Endothelial cell of umbilical vein (primary cell): ENCODE measurements around the gene CLNK. TPM values are rescaled to one million over a fixed set of nuclear protein-coding genes. Genes with fewer than 3 reads are reported as not detected.

Source experiments
- BruUV-seq: library from RNA; stranded (reverse); fragments of 400-500 nt; replicated peaks from 2 replicates; lab custom pipeline; 2021; lab: Mats Ljungman, UMichigan
- CTCF ChIA-PET: fragments of 300-600, 350-600 bp; sonication (Branson Sonifier 250); formaldehyde crosslinking; loops from one replicate; lab custom pipeline; 2021; ENCODE audit warnings: antibody characterized with exemption, inconsistent platforms; lab: Charles Lee
- POLR2A ChIA-PET: fragments of 300-600, 350-600 bp; sonication (Branson Sonifier 250); formaldehyde crosslinking; loops from one replicate; lab custom pipeline; 2021; ENCODE audit warnings: antibody characterized with exemption, inconsistent platforms; lab: Charles Lee
- DNase-seq: peaks from one replicate; pipeline ENCODE4 v3.0.0-alpha.2; 2011; ENCODE audit warnings: low read depth, low spot score
- FAIRE-seq: peaks from 2 replicates; lab custom pipeline; 2011; peaks lifted over from hg19 to GRCh38; lab: Jason Lieb, UNC
- H2AFZ ChIP-seq: 2 replicates; pipeline ENCODE4 v1.6.0; 2012; ENCODE audit warnings: low read depth, low read length, control low read depth, inconsistent platforms
- H3K27ac ChIP-seq: 2 replicates; pipeline ENCODE4 v1.5.1; 2011; ENCODE audit warnings: low read depth, mild to moderate bottlenecking, control low read depth, low read length, moderate library complexity; ENCODE audit not compliant: insufficient read depth
- H3K27me3 ChIP-seq, 2 experiments: 2 replicates each; pipeline versions ENCODE4 v1.6.0 to v1.6.1; 2011; ENCODE audit warnings: low read length in 2 of 2, mixed read lengths in 1 of 2; ENCODE audit not compliant: control insufficient read depth in 2 of 2, insufficient read depth in 2 of 2
- H3K36me3 ChIP-seq, 2 experiments: 2 replicates in 1 of 2; 3 replicates in 1 of 2; pipeline ENCODE4 v1.5.1; 2011; ENCODE audit warnings: low read length in 2 of 2, mild to moderate bottlenecking in 1 of 2, moderate library complexity in 1 of 2; ENCODE audit not compliant: control insufficient read depth in 2 of 2, insufficient read depth in 2 of 2; ENCODE audit errors: extremely low read depth in 1 of 2
- H3K4me1 ChIP-seq: 3 replicates; pipeline ENCODE4 v1.5.1; 2011; ENCODE audit warnings: mild to moderate bottlenecking, low read length; ENCODE audit not compliant: control insufficient read depth, insufficient read depth; ENCODE audit errors: extremely low read depth
- H3K4me2 ChIP-seq: 2 replicates; pipeline ENCODE4 v1.6.1; 2011; ENCODE audit warnings: low read length, control low read depth, mixed read lengths; ENCODE audit not compliant: insufficient read depth
- H3K4me3 ChIP-seq, 3 experiments: fragments of 200-600 bp in 1 of 3; sonication (generic), shearing (Covaris generic) in 1 of 3; replicated peaks in 1 of 3; 2 replicates each; pipeline ENCODE4 v1.5.1; 2011 to 2016; ENCODE audit warnings: control low read depth in 3 of 3, low read length in 3 of 3, mild to moderate bottlenecking in 2 of 3, inconsistent platforms in 1 of 3, low read depth in 1 of 3, moderate library complexity in 1 of 3; ENCODE audit not compliant: insufficient read depth in 1 of 3
- H3K79me2 ChIP-seq: 2 replicates; pipeline ENCODE4 v1.6.0; 2012; ENCODE audit warnings: low read length, inconsistent platforms; ENCODE audit not compliant: control insufficient read depth, insufficient read depth
- H3K9ac ChIP-seq: replicated peaks from 2 replicates; pipeline ENCODE3; 2011; ENCODE audit warnings: low read length, control low read depth; ENCODE audit not compliant: insufficient read depth; ENCODE audit errors: extremely low read depth
- H3K9me1 ChIP-seq: replicated peaks from 3 replicates; pipeline ENCODE4 v1.6.0; 2011; ENCODE audit warnings: mild to moderate bottlenecking, low read length; ENCODE audit not compliant: control insufficient read depth, insufficient read depth; ENCODE audit errors: extremely low read depth
- H3K9me3 ChIP-seq: replicated peaks from 2 replicates; pipeline ENCODE4 v1.5.1; 2012; ENCODE audit warnings: low read length, inconsistent platforms; ENCODE audit not compliant: control insufficient read depth, insufficient read depth
- H4K20me1 ChIP-seq: replicated peaks from 2 replicates; pipeline ENCODE3; 2011; ENCODE audit warnings: mild to moderate bottlenecking, low read length; ENCODE audit not compliant: control insufficient read depth, insufficient read depth; ENCODE audit errors: extremely low read depth
- EZH2 ChIP-seq: IDR thresholded peaks from 2 replicates; pipeline ENCODE4 v1.6.1; 2012; ENCODE audit warnings: borderline replicate concordance, low read depth, mild to moderate bottlenecking, moderate library complexity, low read length, inconsistent platforms; ENCODE audit not compliant: severe bottlenecking
- MAX ChIP-seq: IDR thresholded peaks from 2 replicates; pipeline ENCODE4 v1.6.1; 2011; ENCODE audit not compliant: insufficient read depth, insufficient read length
- dilution Hi-C: fragments of 300-500 bp; cut with MboI; formaldehyde crosslinking; loops from one replicate; pipeline ENCODE4 v1.15.0; 2019; ENCODE audit warnings: low sequenced_read_pairs; ENCODE audit not compliant: extremely low pct_ligation_motif_present
- intact Hi-C: fragments of 100-400 bp; cut with micrococcal nuclease; formaldehyde crosslinking; loops from one replicate; pipeline ENCODE4 v1.10.0; 2022
- polyA plus RNA-seq, 4 experiments: library from polyadenylated mRNA; depleted of rRNA in 3 of 4; stranded (reverse) in 3 of 4; unstranded in 1 of 4; fragments of >200 nt; gene quantifications; 2 replicates each; pipeline versions ENCODE4 v1.2.1 to v1.2.3, GENCODE V29; 2011 to 2012; ENCODE audit warnings: missing spikeins in 1 of 4
- total RNA-seq: library from RNA; stranded (reverse); gene quantifications from 2 replicates; pipeline ENCODE4 v1.2.3, GENCODE V29; 2021

Gene CLNK
- total and polyA plus RNA-seq, 2 donors (not counting 3 experiments of a cell fraction or from before 2014, with no cell fraction given) = not detected

- Histone ChIP-seq H3K36me3 (no peaks in the 10 kb centered on the region), H3K4me3 (no peak overlapping the region), H3K9me3 (no peaks in the 10 kb centered on the region), H3K27me3 (no peaks in the 10 kb centered on the region), H3K79me2 (no peaks in the 10 kb centered on the region), H3K27ac (no peak overlapping the region), H3K4me2 (no peak overlapping the region), H3K4me1 (no peaks in the 10 kb centered on the region), H2AFZ (no peak overlapping the region), H3K9me1 (no peaks in the 10 kb centered on the region), H3K9ac (no peak overlapping the region), H4K20me1 (no peaks in the 10 kb centered on the region)
- dilution Hi-C loops (no loop called here), intact Hi-C loops (no loop called here)
- DNase-seq = no peak
- ChIA-PET POLR2A (no interaction called here), CTCF (no interaction called here)
- BruUV-seq = no TSS peak
- FAIRE-seq = no peak
- TF ChIP-seq MAX = no peak
- TF ChIP-seq EZH2 = no peak
Measured at GRCh38 chr4:10596586-10597290, 87.8 kb downstream of the CLNK start.

DNA sequence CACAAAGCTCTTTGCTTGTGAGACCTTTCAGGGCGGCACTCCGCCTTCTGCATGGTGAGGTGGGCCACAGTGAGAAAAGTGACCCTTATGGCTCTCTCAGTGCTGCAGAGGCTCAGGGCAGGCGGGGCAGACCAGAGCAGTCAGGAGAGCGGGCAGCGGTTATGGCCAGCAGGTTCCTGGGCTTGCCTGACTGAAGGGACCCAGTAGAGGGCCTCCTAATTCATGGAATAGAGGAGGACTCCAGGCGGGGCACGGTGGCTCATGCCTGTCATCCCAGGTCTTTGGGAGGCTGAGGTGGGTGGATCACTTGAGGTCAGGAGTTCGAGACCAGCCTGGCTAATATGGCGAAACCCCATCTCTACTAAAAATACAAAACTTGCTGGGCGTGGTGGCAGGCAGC, 91.4 kb downstream of the CLNK start:
- Histone ChIP-seq H4K20me1 (no peaks in the 10 kb centered on the region), H3K9me3 (no peaks in the 10 kb centered on the region), H3K9me1 (no peaks in the 10 kb centered on the region), H3K4me1 (peaks cover 3% of the 10 kb centered on the region), H3K4me2 (no peak overlapping the region), H3K36me3 (no peaks in the 10 kb centered on the region), H3K4me3 (no peak overlapping the region), H3K27ac (no peak overlapping the region), H3K9ac (no peak overlapping the region), H3K79me2 (no peaks in the 10 kb centered on the region), H3K27me3 (peaks cover 6 to 7% of the 10 kb centered on the region in 2 experiments), H2AFZ (no peak overlapping the region)
- CTCF ChIA-PET = interaction anchor here (0.9 to 1.3 kb wide), 2 partner anchors 123 to 831 kb away, joined by 4 to 6 read pairs; no protein-coding TSS in a partner anchor
- BruUV-seq = no TSS peak
- intact Hi-C loops (no loop called here), dilution Hi-C loops (no loop called here)
- DNase-seq = no peak
- no peak for TF ChIP-seq MAX
- TF ChIP-seq EZH2 = no peak
- no peak for FAIRE-seq
- POLR2A ChIA-PET = no interaction called here
